GM19438 (cell line): ENCODE data around the gene PCDH9.

Source experiments
- ATAC-seq: cut with Tn5 transposase; IDR thresholded peaks from one replicate; pipeline ENCODE4 v1.9.1; 2021; ENCODE audit warnings: low read depth; ENCODE audit not compliant: unreplicated experiment

Gene PCDH9

GRCh38 chr13:66518068-66518467 is 712.1 kb downstream of the PCDH9 start:
- ATAC-seq, result no peak

DNA sequence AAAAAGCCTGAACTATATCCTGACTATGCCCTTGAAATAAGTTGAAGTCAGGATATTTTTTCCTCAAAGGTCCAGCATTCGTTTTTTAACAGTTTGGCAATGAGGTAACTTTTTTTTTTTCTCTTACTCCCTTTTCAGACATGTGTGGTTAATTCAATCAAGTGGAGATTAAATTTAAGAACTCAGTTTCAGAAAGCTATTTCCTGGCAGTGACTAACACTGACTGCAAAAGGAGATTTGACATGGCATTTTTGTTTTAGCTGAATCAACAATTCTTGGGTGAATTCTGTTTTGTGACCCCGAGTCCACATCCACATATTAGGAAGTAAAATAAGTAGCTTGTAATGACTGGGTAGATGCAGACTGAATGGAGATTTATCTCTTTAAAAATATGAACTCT is 716.4 kb downstream of the PCDH9 start:
- no peak for ATAC-seq

- ATAC-seq, result no peak
These were observed 721.0 kb downstream of the PCDH9 start for GRCh38 chr13:66509175-66509574.

DNA sequence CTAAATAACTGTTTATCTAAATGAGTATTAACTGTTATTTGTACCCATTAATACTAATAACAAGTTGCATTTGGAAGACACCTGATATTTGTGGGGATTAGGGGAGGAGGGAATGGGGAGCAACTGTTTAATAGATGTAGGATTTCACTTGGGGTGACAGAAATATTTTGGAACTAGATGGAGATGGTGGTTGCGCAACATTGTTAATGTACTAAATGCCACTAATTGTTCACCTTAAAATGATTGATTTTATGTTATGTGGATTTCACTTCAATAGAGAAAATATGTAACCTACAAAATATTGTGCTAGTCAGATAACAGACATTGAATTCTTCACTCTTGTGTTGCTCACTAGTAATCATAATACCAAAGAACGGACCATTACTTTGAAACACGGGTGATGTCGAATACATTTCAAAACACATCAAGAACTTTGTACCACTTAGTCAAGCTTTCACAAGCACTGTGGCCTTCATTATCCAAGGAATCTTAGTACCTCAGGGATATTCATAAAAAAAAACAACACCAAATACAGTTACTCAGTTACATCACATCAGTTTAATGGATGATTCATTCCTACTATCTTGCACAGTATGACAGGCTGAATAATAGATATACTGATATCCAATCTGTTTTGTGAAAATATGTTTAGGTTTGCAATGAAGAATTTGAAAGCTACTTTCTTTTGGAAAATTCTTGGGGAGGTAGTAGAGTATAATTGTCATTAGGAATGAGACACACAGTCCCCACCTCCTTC is 721.8 kb downstream of the PCDH9 start:
- ATAC-seq, result no peak

GRCh38 chr13:66506979-66507378 is 723.2 kb downstream of the PCDH9 start:
- no peak for ATAC-seq

DNA sequence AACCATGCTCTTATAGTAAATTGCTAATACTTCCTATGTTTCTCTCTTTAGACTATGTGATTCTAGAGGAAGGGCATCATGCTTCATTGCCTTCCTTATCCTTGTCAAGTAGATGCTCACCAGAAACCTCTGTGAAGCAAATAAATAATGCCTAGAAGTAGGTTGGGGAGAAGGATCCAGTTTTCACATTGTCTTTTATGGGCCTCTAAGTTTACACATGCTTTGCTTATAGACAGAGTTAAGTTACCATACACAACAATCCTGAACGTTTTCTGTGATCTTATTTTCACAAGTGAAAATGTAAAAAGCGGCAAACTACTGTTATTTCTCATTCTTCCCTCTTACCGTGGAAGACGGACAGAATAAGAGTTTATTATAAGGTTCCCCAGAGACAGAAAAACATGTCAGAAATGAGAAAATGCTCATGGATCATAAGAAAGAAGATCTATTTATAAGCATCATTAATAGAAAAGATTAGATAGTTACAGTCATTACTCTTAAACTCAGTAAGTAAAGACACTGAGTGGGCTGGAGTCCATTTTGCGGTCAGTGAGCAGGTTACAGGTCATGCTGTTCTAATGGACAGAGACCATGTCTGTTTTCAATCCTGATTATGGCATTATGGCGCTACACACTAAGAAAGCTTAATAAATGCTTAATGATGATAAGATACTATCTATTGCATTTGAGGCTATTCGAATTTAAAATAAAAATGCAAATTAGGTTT is 723.9 kb downstream of the PCDH9 start:
- ATAC-seq, result no peak

DNA sequence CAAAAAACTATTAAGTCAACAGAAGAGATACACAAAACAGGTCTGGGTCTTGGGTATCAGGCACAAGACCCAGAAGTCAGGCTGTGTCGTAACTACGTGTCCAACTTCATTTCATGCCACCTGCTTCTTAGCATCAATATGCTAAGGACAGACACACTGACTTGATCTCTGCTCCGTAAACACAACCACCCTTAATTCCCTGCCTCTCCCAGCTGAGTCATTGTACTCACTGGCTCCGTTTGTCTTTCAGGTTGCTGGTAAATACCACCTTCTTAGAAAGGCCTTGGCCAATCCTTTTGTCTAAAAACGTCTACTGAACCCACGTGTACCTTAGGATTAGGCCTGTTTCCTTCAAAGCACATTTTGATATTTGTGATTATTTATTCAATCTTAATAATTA is 726.2 kb downstream of the PCDH9 start:
- no peak for ATAC-seq

- ATAC-seq, result no peak
These were observed 729.0 kb downstream of the PCDH9 start for GRCh38 chr13:66501181-66501580.

- ATAC-seq, result peak; percentile 68
These were observed 737.7 kb downstream of the PCDH9 start for GRCh38 chr13:66492479-66492878.

DNA sequence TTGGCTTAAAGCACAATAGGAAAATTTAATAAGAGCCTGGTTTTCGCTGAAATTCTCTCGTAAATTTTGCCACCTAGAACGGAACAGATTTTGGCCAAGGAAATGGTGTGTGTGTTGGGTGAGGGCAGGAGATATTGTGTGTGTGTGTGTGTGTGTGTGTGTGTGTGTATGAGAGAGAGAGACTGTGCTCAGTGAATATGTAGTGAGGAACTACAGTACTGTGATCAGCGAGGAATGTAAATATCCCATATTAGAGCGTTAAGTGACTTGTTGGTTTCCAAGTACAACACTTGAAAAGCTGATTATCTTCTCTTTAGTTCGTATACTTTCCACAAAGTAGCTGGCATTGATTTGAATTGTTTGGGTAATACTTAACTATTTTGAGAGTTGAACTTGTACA is 738.9 kb downstream of the PCDH9 start:
- ATAC-seq, result no peak

- no peak for ATAC-seq
These were observed 740.5 kb downstream of the PCDH9 start for GRCh38 chr13:66489586-66489985.

DNA sequence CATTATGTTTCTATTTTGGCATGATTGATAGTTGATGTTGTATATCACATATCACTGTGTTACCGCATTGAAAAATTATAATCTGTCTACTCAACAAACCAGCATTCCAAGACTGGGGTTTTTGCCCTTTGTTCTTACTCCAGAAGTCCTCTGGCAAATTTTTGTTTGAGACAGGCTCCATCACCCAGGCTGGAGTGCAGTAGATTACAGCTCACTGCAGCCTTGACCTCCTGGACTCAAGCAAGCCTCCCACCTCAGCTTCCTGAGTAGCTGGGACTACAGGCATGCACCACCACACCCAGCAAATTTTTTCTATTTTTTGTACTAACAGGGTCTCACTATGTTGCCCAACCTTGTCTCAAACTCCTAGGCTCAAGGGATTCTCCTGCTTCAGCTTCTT is 741.0 kb downstream of the PCDH9 start:
- no peak for ATAC-seq

- ATAC-seq, result no peak
These were observed 746.4 kb downstream of the PCDH9 start for GRCh38 chr13:66483712-66484111.

DNA sequence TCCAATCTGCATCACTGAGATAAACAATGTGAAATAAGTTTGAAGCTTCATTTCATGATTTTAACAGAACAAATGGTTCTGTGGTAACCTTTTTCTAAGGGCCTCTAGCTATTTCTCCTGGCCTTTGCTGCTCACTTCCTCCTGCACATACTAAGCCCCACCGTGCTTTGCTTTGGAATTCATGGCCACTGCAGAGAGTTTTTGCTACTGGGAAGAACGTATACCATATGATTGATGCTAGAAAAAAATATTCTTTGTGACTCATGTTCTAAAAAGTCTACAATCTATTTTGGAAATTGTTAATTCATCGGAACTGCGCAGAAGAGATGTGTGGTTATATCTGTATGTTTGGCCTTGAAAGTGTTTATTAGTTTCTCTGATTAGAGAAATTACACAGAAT is 747.3 kb downstream of the PCDH9 start:
- no peak for ATAC-seq

DNA sequence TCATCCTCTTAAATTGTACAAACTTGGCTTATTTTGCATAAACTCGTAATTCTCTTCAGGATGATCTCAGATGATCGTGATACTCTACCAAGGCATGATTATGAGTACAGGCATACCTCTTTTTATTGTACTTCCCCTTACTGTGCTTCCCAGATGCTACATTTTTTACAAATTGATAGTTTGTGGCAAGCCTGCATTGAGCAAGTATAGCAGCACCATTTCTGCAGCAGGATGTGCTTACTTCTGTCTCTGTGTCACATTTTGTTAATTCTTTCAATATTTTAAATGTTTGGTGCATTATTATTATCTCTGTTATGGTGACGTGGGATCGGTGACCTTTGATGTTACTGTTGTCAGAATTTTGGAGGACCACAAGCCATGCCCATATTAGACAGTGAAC is 752.3 kb downstream of the PCDH9 start:
- ATAC-seq, result no peak

DNA sequence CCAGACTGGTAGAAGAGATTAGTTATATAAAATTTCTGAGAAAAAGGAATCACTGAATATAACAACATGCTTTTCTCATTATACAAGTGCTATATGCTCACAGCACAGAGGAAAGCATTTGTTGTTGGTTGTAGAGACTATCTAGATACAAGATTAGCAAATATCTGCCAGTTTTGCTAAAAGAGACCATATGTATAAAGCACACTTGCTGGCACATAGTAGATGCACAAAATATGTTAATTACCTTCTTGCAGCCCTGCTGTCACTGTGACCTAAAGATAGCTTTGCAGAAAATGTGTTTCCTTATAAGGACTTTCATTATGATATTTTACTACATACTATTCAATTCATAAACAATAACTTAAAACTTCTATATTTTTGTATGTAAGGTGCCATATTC is 755.1 kb downstream of the PCDH9 start:
- ATAC-seq, result no peak

DNA sequence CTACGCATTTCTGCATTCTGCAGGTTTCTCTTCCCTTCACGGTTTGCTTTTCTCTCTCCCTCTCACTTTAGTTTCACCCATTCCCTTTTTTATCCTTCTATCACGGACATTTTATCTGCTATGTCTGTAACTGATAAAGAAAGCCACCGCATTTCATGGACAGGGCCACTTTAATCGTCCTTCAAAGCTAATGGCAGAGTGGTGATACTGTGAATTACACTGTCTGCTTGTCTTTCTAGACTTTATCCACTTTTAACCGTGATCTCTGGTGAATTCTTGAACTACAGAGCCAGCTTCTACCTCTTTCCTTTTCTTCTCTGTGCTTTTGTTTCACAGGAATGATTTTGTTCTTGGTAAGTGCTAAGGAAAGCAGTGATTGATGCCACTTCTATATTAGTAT is 760.4 kb downstream of the PCDH9 start:
- no peak for ATAC-seq

- no peak for ATAC-seq
These were observed 761.5 kb downstream of the PCDH9 start for GRCh38 chr13:66468656-66469055.

DNA sequence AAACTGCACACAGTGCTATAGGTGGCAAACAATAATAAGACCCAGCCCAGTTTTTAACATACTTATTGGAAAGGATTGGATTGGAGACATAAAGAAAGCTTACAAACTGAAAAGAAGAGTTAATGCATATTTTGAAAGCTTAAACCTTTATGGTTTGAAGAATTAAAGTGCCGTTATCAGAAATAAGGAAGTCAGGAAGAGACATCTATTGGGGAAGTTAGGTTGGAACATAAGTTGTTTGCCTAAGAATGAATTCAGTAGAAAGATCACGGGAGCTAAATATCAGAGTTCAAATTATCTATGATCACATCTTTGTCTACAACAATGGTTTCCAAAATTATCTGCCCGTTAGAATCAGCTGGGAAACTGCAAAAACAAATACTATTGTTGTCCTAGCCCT is 767.9 kb downstream of the PCDH9 start:
- ATAC-seq, result no peak

GRCh38 chr13:66461021-66461420 is 769.1 kb downstream of the PCDH9 start:
- ATAC-seq, result no peak

DNA sequence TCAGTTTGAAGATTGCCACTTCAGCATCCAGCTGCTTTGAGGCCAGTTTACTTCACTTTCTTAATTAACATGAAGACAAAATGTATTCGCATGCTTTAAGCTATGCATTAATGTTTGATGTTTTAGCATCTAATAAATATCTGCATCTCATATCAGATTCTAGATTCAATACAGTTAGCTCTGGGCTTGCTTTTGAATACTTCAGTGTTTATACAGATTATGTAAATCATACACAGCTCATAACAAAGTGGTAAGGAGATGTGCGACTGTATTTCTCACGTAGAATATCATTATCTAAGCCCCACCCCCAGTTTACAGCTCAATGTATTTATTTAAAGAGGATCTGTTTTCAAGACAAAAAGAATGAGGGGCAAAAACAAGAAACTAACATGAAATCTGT is 770.5 kb downstream of the PCDH9 start:
- ATAC-seq, result no peak

- no peak for ATAC-seq
These were observed 771.0 kb downstream of the PCDH9 start for GRCh38 chr13:66459143-66459542.
